ENCODE results near the gene HTT.
"Not testable (repeated sequence)": the region's sequence is repeated elsewhere in the genome, so short reads cannot be mapped to it uniquely, and the experiment has no call there.

HTT gene

GRCh38 chr4:3047464-3048286 lies 26.8 kb upstream of the HTT start:
- no peak overlapping the region for H3K27ac ChIP-seq (replicated peaks)
- TF ChIP-seq SPI1 (IDR thresholded peaks at IDR 0.05; ENCODE audit: borderline replicate concordance, low read depth): no peak
- TF ChIP-seq, protein P1, sequence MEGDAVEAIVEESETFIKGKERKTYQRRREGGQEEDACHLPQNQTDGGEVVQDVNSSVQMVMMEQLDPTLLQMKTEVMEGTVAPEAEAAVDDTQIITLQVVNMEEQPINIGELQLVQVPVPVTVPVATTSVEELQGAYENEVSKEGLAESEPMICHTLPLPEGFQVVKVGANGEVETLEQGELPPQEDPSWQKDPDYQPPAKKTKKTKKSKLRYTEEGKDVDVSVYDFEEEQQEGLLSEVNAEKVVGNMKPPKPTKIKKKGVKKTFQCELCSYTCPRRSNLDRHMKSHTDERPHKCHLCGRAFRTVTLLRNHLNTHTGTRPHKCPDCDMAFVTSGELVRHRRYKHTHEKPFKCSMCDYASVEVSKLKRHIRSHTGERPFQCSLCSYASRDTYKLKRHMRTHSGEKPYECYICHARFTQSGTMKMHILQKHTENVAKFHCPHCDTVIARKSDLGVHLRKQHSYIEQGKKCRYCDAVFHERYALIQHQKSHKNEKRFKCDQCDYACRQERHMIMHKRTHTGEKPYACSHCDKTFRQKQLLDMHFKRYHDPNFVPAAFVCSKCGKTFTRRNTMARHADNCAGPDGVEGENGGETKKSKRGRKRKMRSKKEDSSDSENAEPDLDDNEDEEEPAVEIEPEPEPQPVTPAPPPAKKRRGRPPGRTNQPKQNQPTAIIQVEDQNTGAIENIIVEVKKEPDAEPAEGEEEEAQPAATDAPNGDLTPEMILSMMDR (IDR thresholded peaks at IDR 0.05; ENCODE audit: insufficient read depth, low read length): peak; percentile 78

DNA sequence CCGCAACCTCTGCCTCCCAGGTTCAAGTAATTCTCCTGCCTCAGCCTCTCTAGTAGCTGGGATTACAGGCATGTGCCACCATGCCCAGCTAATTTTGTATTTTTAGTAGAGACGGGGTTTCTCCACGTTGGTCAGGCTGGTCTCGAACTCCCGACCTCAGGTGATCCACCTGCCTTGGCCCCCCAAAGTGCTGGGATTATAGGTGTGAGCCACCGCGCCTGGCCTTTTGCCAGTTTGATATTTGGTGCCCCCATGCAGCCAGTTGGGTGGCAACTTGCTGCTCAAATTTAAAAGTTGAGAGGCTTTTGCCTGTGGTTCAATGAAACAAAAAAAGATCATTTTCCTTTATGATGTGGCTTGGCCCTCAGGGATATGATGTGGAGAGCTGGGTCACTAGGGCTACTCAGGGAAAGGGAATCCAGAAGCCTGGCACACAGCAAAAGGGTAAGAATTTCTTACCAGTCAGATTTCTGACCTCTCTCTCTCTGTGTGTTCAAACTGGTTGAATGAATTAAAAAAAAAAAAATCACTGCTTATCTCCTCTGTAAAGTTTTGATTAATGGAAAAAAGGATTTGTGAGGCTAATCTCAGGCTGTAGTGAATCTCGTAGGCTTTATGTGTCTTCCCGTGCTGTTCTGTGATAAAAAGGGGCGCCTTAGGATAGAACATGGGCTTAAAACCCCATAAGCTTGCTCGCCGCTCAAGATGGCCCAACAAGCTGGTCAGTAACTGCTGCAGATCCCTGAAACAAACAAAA lies 23.2 kb upstream of the HTT start:
- DNase-seq (ENCODE audit: low read depth in 1 of 2, low spot score in 1 of 2); H3K27ac ChIP-seq (replicated peaks); H3K4me3 ChIP-seq (replicated peaks; ENCODE audit: insufficient read depth, low read length); H3K27me3 ChIP-seq (ENCODE audit: insufficient read depth, poor library complexity, severe bottlenecking): not testable (repeated sequence)

More at GRCh38 chr4:3047464-3048286, 26.8 kb upstream of the HTT start:
- H3K27me3 ChIP-seq (ENCODE audit: insufficient read depth, poor library complexity, severe bottlenecking): no peaks in the 10 kb centered on the region
- DNase-seq (ENCODE audit: low read depth in 1 of 2, low spot score in 1 of 2): peak in 1 of 2 experiments; percentile 69
- H3K4me3 ChIP-seq (replicated peaks; ENCODE audit: insufficient read depth, low read length): no peak overlapping the region

- no peak for DNase-seq (ENCODE audit: low read depth in 1 of 2, low spot score in 1 of 2)
- no peaks in the 10 kb centered on the region for H3K27me3 ChIP-seq (ENCODE audit: insufficient read depth, poor library complexity, severe bottlenecking)
- no peak overlapping the region for H3K4me3 ChIP-seq (replicated peaks; ENCODE audit: insufficient read depth, low read length)
- TF ChIP-seq POLR2AphosphoS5 (IDR thresholded peaks at IDR 0.05; ENCODE audit: low read depth) (no peak), SPI1 (IDR thresholded peaks at IDR 0.05; ENCODE audit: borderline replicate concordance, low read depth) (no peak), GABPA (IDR thresholded peaks at IDR 0.05; ENCODE audit: low read depth) (no peak)
- TF ChIP-seq, protein P1 (IDR thresholded peaks at IDR 0.05; ENCODE audit: insufficient read depth, low read length): no peak
- no peak overlapping the region for H3K27ac ChIP-seq (replicated peaks)
Measured at GRCh38 chr4:3054169-3054759, 20.2 kb upstream of the HTT start.

DNA sequence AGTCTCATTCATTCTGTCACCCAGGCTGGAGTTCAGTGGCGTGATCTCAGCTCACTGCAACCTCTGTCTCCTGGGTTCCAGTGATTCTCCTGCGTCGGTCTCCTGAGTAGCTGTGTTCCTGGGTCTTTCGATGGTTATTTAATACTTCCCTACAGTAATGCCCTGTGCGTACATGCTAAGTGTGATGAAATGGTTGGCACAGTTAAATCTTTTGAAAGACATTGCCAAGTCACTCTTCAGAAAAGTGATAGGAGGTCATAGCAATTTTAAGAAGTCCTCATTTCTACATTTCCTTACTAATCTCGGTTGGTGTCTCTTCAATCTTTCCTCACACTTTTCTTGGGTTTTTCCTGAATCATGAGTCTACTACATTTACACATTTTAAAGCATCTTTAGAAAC lies 14.5 kb upstream of the HTT start:
- Histone ChIP-seq H3K4me3 (replicated peaks; ENCODE audit: insufficient read depth, low read length) (no peak overlapping the region), H3K27ac (replicated peaks) (no peak overlapping the region), H3K27me3 (ENCODE audit: insufficient read depth, poor library complexity, severe bottlenecking) (no peaks in the 10 kb centered on the region)
- DNase-seq (ENCODE audit: low read depth in 1 of 2, low spot score in 1 of 2): no peak
- TF ChIP-seq POLR2AphosphoS5 (IDR thresholded peaks at IDR 0.05; ENCODE audit: low read depth) (no peak), SPI1 (IDR thresholded peaks at IDR 0.05; ENCODE audit: borderline replicate concordance, low read depth) (no peak), GABPA (IDR thresholded peaks at IDR 0.05; ENCODE audit: low read depth) (no peak)
- TF ChIP-seq, protein P2, sequence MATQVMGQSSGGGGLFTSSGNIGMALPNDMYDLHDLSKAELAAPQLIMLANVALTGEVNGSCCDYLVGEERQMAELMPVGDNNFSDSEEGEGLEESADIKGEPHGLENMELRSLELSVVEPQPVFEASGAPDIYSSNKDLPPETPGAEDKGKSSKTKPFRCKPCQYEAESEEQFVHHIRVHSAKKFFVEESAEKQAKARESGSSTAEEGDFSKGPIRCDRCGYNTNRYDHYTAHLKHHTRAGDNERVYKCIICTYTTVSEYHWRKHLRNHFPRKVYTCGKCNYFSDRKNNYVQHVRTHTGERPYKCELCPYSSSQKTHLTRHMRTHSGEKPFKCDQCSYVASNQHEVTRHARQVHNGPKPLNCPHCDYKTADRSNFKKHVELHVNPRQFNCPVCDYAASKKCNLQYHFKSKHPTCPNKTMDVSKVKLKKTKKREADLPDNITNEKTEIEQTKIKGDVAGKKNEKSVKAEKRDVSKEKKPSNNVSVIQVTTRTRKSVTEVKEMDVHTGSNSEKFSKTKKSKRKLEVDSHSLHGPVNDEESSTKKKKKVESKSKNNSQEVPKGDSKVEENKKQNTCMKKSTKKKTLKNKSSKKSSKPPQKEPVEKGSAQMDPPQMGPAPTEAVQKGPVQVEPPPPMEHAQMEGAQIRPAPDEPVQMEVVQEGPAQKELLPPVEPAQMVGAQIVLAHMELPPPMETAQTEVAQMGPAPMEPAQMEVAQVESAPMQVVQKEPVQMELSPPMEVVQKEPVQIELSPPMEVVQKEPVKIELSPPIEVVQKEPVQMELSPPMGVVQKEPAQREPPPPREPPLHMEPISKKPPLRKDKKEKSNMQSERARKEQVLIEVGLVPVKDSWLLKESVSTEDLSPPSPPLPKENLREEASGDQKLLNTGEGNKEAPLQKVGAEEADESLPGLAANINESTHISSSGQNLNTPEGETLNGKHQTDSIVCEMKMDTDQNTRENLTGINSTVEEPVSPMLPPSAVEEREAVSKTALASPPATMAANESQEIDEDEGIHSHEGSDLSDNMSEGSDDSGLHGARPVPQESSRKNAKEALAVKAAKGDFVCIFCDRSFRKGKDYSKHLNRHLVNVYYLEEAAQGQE (IDR thresholded peaks at IDR 0.05; ENCODE audit: insufficient replicate concordance, low read depth): no peak
- TF ChIP-seq, protein P1 (IDR thresholded peaks at IDR 0.05; ENCODE audit: insufficient read depth, low read length): no peak
